AG09319 (cell line): Measurements from ENCODE around the gene DDA1.

Source experiments
- DNase-seq: peaks from one replicate; pipeline ENCODE4 v3.0.0-alpha.2; 2010; ENCODE audit warnings: low read depth; ENCODE audit errors: extremely low read depth
- TF ChIP-seq, protein P1 (sequence below): IDR thresholded peaks from 2 replicates; pipeline ENCODE4 v1.5.1; 2011; ENCODE audit warnings: low read depth, mild to moderate bottlenecking, inconsistent platforms, low read length, moderate library complexity

Gene DDA1

DNA sequence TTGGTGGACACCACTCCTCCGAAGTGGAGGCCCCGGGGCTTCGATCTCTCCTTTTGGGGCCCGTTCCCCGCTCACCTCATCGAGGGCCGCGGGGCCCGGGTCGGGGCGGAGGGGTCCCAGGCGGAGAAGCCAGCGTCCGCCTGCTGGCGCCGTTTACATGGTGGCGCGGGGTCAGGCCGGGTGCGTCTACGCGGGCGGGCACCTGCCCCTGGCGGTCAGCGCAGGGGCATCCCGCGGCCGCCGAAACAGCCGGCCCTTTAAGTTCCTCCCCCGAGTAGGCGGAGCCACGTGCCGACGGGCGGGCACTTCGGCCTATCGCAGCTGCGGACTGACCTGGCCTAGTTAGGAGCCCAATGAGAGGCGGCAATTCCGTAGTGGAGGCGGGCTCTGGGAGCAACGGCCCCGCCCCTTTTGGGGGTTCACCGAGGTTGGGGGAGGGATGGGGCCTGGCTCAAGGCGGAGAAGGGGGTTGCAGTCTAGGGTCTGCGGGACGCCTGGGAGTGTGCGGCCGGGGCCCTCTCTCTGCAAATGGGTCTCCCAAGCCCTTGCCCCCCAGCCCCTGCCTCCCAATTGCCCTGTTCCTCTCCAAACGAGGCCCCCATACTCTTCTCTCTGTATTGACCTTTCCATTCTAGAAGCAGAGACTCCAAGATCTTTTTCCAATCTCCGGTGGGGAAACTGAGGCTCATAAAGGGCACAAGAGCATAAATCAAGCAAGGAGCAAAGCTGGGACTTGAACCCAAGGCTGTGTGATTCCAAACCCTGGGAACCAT, 6.0 kb upstream of the DDA1 start, which contains the start of gene ABHD8:
TSS of gene ABHD8 (minus strand) at position 259 of the 773 bp plus-strand sequence. CDS start 1,809 bp downstream, outside the sequence.
- TF ChIP-seq, protein P1, sequence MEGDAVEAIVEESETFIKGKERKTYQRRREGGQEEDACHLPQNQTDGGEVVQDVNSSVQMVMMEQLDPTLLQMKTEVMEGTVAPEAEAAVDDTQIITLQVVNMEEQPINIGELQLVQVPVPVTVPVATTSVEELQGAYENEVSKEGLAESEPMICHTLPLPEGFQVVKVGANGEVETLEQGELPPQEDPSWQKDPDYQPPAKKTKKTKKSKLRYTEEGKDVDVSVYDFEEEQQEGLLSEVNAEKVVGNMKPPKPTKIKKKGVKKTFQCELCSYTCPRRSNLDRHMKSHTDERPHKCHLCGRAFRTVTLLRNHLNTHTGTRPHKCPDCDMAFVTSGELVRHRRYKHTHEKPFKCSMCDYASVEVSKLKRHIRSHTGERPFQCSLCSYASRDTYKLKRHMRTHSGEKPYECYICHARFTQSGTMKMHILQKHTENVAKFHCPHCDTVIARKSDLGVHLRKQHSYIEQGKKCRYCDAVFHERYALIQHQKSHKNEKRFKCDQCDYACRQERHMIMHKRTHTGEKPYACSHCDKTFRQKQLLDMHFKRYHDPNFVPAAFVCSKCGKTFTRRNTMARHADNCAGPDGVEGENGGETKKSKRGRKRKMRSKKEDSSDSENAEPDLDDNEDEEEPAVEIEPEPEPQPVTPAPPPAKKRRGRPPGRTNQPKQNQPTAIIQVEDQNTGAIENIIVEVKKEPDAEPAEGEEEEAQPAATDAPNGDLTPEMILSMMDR, result peak; percentile 33
- DNase-seq, result peak; percentile 89

DNA sequence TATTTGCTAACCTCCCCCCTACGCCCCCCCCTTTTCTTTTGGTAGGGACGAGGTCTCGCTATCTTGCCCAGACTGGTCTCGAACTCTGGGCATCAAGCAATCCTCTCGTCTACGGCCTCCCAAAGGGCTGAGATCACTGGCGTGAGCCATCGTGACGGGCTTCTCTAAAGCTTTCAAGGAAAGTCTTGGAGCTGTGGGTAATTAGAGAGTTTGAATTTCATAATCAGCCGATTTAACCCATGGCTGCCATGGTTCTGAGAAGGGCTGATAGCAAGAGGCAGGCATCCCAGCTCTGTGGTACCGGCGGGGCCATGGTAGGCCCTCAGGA, 5.5 kb upstream of the DDA1 start:
- TF ChIP-seq, protein P1, result no peak
- DNase-seq, result no peak

DNA sequence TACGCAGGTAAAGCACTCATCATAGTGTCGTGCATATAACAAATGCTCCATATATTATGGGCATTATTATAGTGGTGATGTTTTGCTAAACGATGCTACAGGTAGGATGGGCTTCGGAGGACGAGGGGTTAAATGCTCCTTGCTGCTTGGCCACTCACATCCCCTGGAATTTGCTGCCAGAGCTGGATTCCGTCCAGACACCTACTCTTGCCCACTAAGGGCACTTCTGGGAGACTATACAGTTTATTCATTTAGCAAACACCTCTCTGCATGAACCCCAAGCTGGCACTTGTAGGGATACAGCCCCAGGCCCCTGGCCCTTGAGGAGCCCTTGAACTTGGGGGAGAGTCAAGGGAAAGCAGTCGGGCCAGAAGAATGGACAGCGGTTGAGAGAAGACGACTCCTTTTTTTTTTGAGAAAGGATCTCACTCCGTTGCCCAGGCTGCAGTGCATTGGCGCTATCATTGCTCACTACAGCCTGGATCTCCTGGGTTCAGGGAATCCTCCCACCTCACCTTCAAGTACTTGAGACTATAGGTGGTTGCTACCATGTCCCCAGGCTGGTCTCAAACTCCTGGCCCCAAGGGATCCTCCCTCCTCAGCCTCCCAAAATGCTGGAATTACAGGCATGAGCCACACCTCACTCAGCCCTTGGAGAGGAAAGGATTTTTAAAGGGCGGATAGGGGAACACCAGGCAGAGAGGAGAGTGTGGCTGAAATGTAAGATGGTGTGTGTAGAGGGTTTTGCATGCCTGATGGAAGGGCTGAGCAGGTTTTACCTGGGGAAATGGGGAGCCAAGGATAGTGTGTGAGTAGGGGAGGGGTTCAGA, 4.8 kb upstream of the DDA1 start:
- no peak for DNase-seq
- TF ChIP-seq, protein P1, result no peak

DNA sequence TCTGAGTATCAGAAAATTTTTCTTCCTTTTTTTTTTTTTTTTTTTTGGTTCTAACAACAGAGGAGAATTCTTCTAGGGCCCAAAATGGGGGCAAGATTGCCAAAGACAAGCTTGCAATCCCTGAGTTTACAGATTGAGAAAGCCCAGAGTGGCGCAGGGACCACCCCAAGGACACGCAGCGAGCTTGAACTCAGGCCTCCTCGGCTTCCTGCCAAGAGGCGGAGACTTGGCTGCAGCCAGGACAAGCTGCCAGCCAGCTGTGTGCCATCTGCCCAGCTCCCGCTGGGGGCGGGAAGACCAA, 4.2 kb upstream of the DDA1 start:
- TF ChIP-seq, protein P1, result no peak
- DNase-seq, result no peak

DNA sequence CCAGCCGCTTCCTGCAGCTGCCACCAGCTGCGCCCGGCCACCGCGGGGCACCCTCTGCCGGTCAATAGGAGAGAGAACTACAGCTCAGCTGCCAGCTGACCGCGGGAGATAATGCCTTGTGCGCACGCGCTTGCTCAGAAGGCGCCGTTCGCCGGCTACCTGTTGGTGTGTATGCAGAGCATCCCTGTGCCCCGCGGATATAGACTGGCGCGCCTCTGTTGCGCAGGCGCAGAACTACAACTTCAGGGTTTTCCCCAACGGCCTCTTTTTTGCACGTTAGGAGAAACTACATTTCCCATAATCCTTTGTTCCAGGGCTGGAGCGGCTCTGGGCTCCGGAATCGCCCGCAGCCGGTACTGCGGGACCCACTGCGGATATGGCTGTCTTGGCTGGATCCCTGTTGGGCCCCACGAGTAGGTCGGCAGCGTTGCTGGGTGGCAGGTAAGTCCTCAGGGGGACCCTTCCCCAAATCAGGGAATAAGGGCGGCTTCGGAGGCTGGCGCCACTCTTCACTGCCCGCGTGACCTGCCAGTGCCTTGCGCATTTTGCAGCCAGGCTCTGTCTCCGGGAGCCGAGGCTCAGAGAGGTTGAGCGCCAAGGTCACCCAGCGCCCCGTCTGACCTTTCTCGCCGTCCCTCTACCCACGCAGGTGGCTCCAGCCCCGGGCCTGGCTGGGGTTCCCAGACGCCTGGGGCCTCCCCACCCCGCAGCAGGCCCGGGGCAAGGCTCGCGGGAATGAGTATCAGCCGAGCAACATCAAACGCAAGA, 3.7 kb upstream of the DDA1 start, which contains the start of gene MRPL34:
TSS of gene MRPL34 (plus strand) at position 356 of the 768 bp plus-strand sequence. CDS start at position 377, 21 bp downstream.
- TF ChIP-seq, protein P1, result peak; percentile 79

DNA sequence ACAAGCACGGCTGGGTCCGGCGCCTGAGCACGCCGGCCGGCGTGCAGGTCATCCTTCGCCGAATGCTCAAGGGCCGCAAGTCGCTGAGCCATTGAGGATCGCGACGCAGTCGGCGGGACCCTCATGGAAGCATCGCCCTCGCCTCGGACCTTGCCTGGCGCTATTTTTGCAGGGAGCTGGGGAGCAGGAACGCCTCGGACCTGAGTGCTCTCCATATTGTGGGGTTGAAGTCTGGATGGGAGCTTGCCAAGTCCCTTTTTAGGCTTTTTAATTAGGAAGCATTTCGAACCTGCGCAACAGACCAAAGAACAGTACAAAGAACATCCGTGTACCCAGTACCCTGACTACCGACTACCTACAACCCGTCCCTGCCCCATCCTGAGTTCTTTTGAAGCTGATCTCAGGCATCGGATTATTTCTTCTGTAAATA, 3.1 kb upstream of the DDA1 start:
- TF ChIP-seq, protein P1, result no peak

More for the DNA sequence above, 3.7 kb upstream of the DDA1 start, which contains the start of gene MRPL34:
- DNase-seq, result peak; percentile 98

More for the DNA sequence above, 3.1 kb upstream of the DDA1 start:
- DNase-seq, result no peak
